ENCODE data around the gene CFL2. TPM values are rescaled to one million over a fixed set of nuclear protein-coding genes. Genes with fewer than 3 reads are reported as not detected.

The CFL2 gene
- total RNA-seq, 1 experiment from 2014 or later, result 13.9 TPM

GRCh38 chr14:34685819-34686428 lies 28.5 kb downstream of the CFL2 start:
- no peak overlapping the region for H4K5ac ChIP-seq (ENCODE audit: insufficient read length, low read depth, low read length)
- H3K14ac ChIP-seq (ENCODE audit: insufficient read depth, low read length), result no peak overlapping the region
- Mint-ChIP-seq H3K4me1 (peaks cover 28 to 30% of the 10 kb centered on the region in 2 experiments), H3K36me3 (ENCODE audit: insufficient read depth in 1 of 3, low read depth in 3 of 3) (no peaks in the 10 kb centered on the region), H3K27me3 (ENCODE audit: low read depth) (no peaks in the 10 kb centered on the region), H3K27ac (peak overlapping the region; percentile 4 to 90 (median 25); a peak in 6 of 7 replicates), H3K9me3 (no peaks in the 10 kb centered on the region), H3K4me3 (peak overlapping the region in 1 of 2 experiments; percentile 7; a peak in 3 of 5 replicates)
- peaks cover 8% of the 10 kb centered on the region; the same call in 1 of the 2 replicates for H3K4me1 ChIP-seq (ENCODE audit: insufficient read depth, low read length)
- no peak overlapping the region for H3K4me2 ChIP-seq (ENCODE audit: insufficient read depth, insufficient read length, low read length)
- no peak overlapping the region for H3K56ac ChIP-seq (ENCODE audit: insufficient read length, low read depth, low read length)
- DNase-seq, result no peak
- H2BK5ac ChIP-seq (ENCODE audit: insufficient read length, low read length), result no peak overlapping the region
- H3K18ac ChIP-seq (ENCODE audit: insufficient read length, low read depth, low read length), result no peak overlapping the region
- H4K91ac ChIP-seq (ENCODE audit: insufficient read length, low read depth, low read length), result no peak overlapping the region
- no peak overlapping the region for H2AK5ac ChIP-seq (ENCODE audit: insufficient read length, low read length)
- H2BK12ac ChIP-seq (ENCODE audit: insufficient read length, low read depth, low read length), result no peak overlapping the region
- H2AFZ ChIP-seq (ENCODE audit: low read length), result no peak overlapping the region
- no peak overlapping the region for H2BK15ac ChIP-seq (ENCODE audit: low read depth, low read length)
- no peak overlapping the region for H3K4ac ChIP-seq (ENCODE audit: low read depth, low read length)
- no peaks in the 10 kb centered on the region for H3K23me2 ChIP-seq (ENCODE audit: insufficient read length, low read depth, low read length, poor library complexity, severe bottlenecking)
- no peaks in the 10 kb centered on the region for H3K27me3 ChIP-seq (ENCODE audit: insufficient read depth, low read length)
- no peaks in the 10 kb centered on the region for H3K79me1 ChIP-seq (ENCODE audit: insufficient read depth, low read depth, low read length, poor library complexity, severe bottlenecking)
- no peak overlapping the region for H3K23ac ChIP-seq (ENCODE audit: insufficient read length, low read depth, low read length)
- H2BK120ac ChIP-seq (ENCODE audit: low read depth, low read length, poor library complexity, severe bottlenecking), result no peak overlapping the region
- H3K27ac ChIP-seq (ENCODE audit: insufficient read length, low read depth, low read length), result no peak overlapping the region
- no peaks in the 10 kb centered on the region for H3K9me3 ChIP-seq (ENCODE audit: control insufficient read depth, low read depth, low read length)
- H3K9ac ChIP-seq (ENCODE audit: extremely low read depth, insufficient read length, low read length), result no peak overlapping the region
- WGBS (ENCODE audit: extremely low coverage, insufficient read length, low lambda C conversion rate), result no CpG with 5 or more reads among the region's 7 CpGs
- no peaks in the 10 kb centered on the region for H4K20me1 ChIP-seq (ENCODE audit: control insufficient read depth, insufficient read depth, insufficient read length)
- TF ChIP-seq CTCF (conservative IDR thresholded peaks at IDR 0.05), result no peak
- H3T11ph ChIP-seq (ENCODE audit: low read length), result no peak overlapping the region
- no peaks in the 10 kb centered on the region for H3K79me2 ChIP-seq (ENCODE audit: insufficient read depth, low read length)
- H2BK20ac ChIP-seq (ENCODE audit: low read depth, low read length, poor library complexity, severe bottlenecking), result no peak overlapping the region
- no peak overlapping the region for H4K8ac ChIP-seq (replicated peaks; ENCODE audit: insufficient read length, low read depth, low read length)

Data from H9 (cell line).